Measurements from ENCODE around the gene EXT2. TPM values are rescaled to one million over a fixed set of nuclear protein-coding genes. Genes with fewer than 3 reads are reported as not detected.

The EXT2 gene
- total RNA-seq, 4 donors from 2014 or later: 63.9 to 66.6 (median 65.9) TPM

- Histone ChIP-seq H3K36me3 (peaks cover 0 to 23% of the 10 kb centered on the region in 2 donors), H3K4me3 (no peak overlapping the region), H3K9me3 (no peaks in the 10 kb centered on the region), H3K27me3 (no peaks in the 10 kb centered on the region), H3K27ac (no peak overlapping the region), H3K4me1 (no peaks in the 10 kb centered on the region)
- no peak for TF ChIP-seq POLR2A (IDR thresholded peaks at IDR 0.05)
- TF ChIP-seq POLR2AphosphoS5 (IDR thresholded peaks at IDR 0.05): no peak
- no peak for TF ChIP-seq EP300 (IDR thresholded peaks at IDR 0.05)
- TF ChIP-seq CTCF (IDR thresholded peaks at IDR 0.05): no peak
- no peak for ATAC-seq
- 33 to 82% methylated on average over 1 to 4 of the region's 4 CpGs for WGBS, 2 donors (ENCODE audit: low coverage in 1 of 2)
Measured at GRCh38 chr11:44229098-44229497, 133.6 kb downstream of the EXT2 start.

- Histone ChIP-seq H3K9me3 (no peaks in the 10 kb centered on the region), H3K4me3 (no peak overlapping the region), H3K27me3 (no peaks in the 10 kb centered on the region), H3K27ac (no peak overlapping the region), H3K36me3 (peaks cover 0 to 26% of the 10 kb centered on the region in 2 donors), H3K4me1 (no peaks in the 10 kb centered on the region)
- 79 to 88% methylated on average over 3 of the region's 3 CpGs for WGBS, 2 donors (ENCODE audit: low coverage in 1 of 2)
- TF ChIP-seq POLR2AphosphoS5 (IDR thresholded peaks at IDR 0.05) (no peak), EP300 (IDR thresholded peaks at IDR 0.05) (no peak), POLR2A (IDR thresholded peaks at IDR 0.05) (no peak), CTCF (IDR thresholded peaks at IDR 0.05) (no peak)
- no peak for ATAC-seq
Measured at GRCh38 chr11:44229624-44230023, 134.1 kb downstream of the EXT2 start.

GRCh38 chr11:44235765-44236201 lies 140.3 kb downstream of the EXT2 start:
- TF ChIP-seq POLR2A (IDR thresholded peaks at IDR 0.05) (no peak), CTCF (IDR thresholded peaks at IDR 0.05) (no peak), POLR2AphosphoS5 (IDR thresholded peaks at IDR 0.05) (peak; percentile 93)
- Histone ChIP-seq H3K4me1 (peaks cover 0 to 11% (median 0%) of the 10 kb centered on the region in 3 donors), H3K36me3 (peaks cover 0 to 62% of the 10 kb centered on the region in 2 donors), H3K9me3 (no peaks in the 10 kb centered on the region), H3K27me3 (no peaks in the 10 kb centered on the region), H3K27ac (no peak overlapping the region), H3K4me3 (no peak overlapping the region)
- 53 to 56% methylated on average over 7 to 8 of the region's 8 CpGs for WGBS, 2 donors (ENCODE audit: low coverage in 1 of 2)
- ATAC-seq: peak; percentile 25

GRCh38 chr11:44236296-44236695 lies 140.8 kb downstream of the EXT2 start:
- Histone ChIP-seq H3K9me3 (no peaks in the 10 kb centered on the region), H3K4me1 (peaks cover 0 to 11% (median 0%) of the 10 kb centered on the region in 3 donors), H3K27ac (no peak overlapping the region), H3K36me3 (peaks cover 0 to 67% of the 10 kb centered on the region in 2 donors), H3K4me3 (no peak overlapping the region), H3K27me3 (no peaks in the 10 kb centered on the region)
- TF ChIP-seq POLR2AphosphoS5 (IDR thresholded peaks at IDR 0.05): no peak
- TF ChIP-seq CTCF (IDR thresholded peaks at IDR 0.05): no peak
- TF ChIP-seq EP300 (IDR thresholded peaks at IDR 0.05): no peak
- TF ChIP-seq POLR2A (IDR thresholded peaks at IDR 0.05): no peak
- WGBS, 2 donors (ENCODE audit: low coverage in 1 of 2): 100% methylated on average over 2 of the region's 2 CpGs
- ATAC-seq: no peak

- ATAC-seq: no peak
Measured at GRCh38 chr11:44237156-44237555, 141.7 kb downstream of the EXT2 start.

More at GRCh38 chr11:44237156-44237555, 141.7 kb downstream of the EXT2 start:
- Histone ChIP-seq H3K27me3 (no peaks in the 10 kb centered on the region), H3K36me3 (peaks cover 0 to 73% of the 10 kb centered on the region in 2 donors), H3K4me1 (peaks cover 0 to 11% (median 0%) of the 10 kb centered on the region in 3 donors), H3K4me3 (no peak overlapping the region), H3K27ac (no peak overlapping the region), H3K9me3 (no peaks in the 10 kb centered on the region)
- TF ChIP-seq EP300 (IDR thresholded peaks at IDR 0.05) (no peak), CTCF (IDR thresholded peaks at IDR 0.05) (no peak), POLR2A (IDR thresholded peaks at IDR 0.05) (no peak), POLR2AphosphoS5 (IDR thresholded peaks at IDR 0.05) (no peak)
- WGBS, 2 donors (ENCODE audit: low coverage in 1 of 2): 76 to 92% methylated on average over 1 of the region's 1 CpG
